ENCODE results near the gene THTPA.

DNA sequence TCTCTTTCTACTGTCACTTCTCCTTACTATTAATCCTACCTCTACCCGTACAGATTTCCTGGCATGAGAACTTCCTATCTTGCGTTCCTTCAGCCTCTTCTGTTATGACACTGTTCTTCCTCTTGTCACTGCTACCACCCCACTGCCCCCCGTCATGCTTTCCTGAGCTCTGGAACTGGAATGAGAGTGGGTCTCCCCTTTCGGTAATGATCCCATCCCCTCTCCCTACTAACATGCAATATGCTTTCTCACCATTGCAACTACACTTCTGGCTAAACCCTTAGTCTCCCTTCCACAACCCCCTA lies 16.4 kb downstream of the THTPA start:
- TF ChIP-seq, protein P1, sequence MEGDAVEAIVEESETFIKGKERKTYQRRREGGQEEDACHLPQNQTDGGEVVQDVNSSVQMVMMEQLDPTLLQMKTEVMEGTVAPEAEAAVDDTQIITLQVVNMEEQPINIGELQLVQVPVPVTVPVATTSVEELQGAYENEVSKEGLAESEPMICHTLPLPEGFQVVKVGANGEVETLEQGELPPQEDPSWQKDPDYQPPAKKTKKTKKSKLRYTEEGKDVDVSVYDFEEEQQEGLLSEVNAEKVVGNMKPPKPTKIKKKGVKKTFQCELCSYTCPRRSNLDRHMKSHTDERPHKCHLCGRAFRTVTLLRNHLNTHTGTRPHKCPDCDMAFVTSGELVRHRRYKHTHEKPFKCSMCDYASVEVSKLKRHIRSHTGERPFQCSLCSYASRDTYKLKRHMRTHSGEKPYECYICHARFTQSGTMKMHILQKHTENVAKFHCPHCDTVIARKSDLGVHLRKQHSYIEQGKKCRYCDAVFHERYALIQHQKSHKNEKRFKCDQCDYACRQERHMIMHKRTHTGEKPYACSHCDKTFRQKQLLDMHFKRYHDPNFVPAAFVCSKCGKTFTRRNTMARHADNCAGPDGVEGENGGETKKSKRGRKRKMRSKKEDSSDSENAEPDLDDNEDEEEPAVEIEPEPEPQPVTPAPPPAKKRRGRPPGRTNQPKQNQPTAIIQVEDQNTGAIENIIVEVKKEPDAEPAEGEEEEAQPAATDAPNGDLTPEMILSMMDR (IDR thresholded peaks at IDR 0.05; ENCODE audit: borderline replicate concordance, extremely low read depth, low read length, poor library complexity, severe bottlenecking): no peak
- no peak for TF ChIP-seq EZH2 (IDR thresholded peaks at IDR 0.05; ENCODE audit: borderline replicate concordance, low read depth, low read length, severe bottlenecking)

Data from DND-41 (cell line).